Skin of body (tissue), 2 donors: ENCODE measurements around the gene CNKSR2. TPM values are rescaled to one million over a fixed set of nuclear protein-coding genes. Genes with fewer than 3 reads are reported as not detected.

ENCODE experiments used
- DNase-seq: peaks from one replicate; lab custom pipeline; 2025; lab: John Stamatoyannopoulos, UW
- total RNA-seq: library from RNA; depleted of rRNA; stranded (reverse); fragments of >200 nt; gene quantifications from one replicate; pipeline ENCODE4 v1.2.3, GENCODE V29; 2014

Gene CNKSR2
- total RNA-seq: 8.2 TPM

GRCh38 chrX:21374163-21374993 is at the start of gene CNKSR2:
Gene CNKSR2, plus strand, starts transcription at chrX:21374418. Its CDS starts 480 bp downstream, at chrX:21374898.
- peak; percentile 1 for DNase-seq

- no peak for DNase-seq
Measured at GRCh38 chrX:21354725-21355124, 19.5 kb upstream of the CNKSR2 start.

GRCh38 chrX:21355831-21356230 is 18.4 kb upstream of the CNKSR2 start:
- DNase-seq: no peak

- DNase-seq: no peak
Measured at GRCh38 chrX:21369613-21370012, 4.6 kb upstream of the CNKSR2 start.

GRCh38 chrX:21373001-21373400 is 1.2 kb upstream of the CNKSR2 start:
- DNase-seq: no peak

- no peak for DNase-seq
Measured at GRCh38 chrX:21373637-21374162, 518 bp upstream of the CNKSR2 start.

- no peak for DNase-seq
Measured at GRCh38 chrX:21374994-21375707, 933 bp downstream of the CNKSR2 start.

GRCh38 chrX:21375708-21376009 is 1.4 kb downstream of the CNKSR2 start:
- no peak for DNase-seq

- DNase-seq: no peak
Measured at GRCh38 chrX:21376636-21377035, 2.4 kb downstream of the CNKSR2 start.

GRCh38 chrX:21379991-21380390 is 5.8 kb downstream of the CNKSR2 start:
- DNase-seq: no peak

- DNase-seq: no peak
Measured at GRCh38 chrX:21382715-21383114, 8.5 kb downstream of the CNKSR2 start.

GRCh38 chrX:21383546-21383945 is 9.3 kb downstream of the CNKSR2 start:
- no peak for DNase-seq

- no peak for DNase-seq
Measured at GRCh38 chrX:21384178-21384577, 10.0 kb downstream of the CNKSR2 start.

GRCh38 chrX:21394792-21395191 is 20.6 kb downstream of the CNKSR2 start:
- no peak for DNase-seq

- DNase-seq: no peak
Measured at GRCh38 chrX:21398426-21398825, 24.2 kb downstream of the CNKSR2 start.

GRCh38 chrX:21400408-21401121 is 26.3 kb downstream of the CNKSR2 start:
- no peak for DNase-seq

GRCh38 chrX:21408307-21408706 is 34.1 kb downstream of the CNKSR2 start:
- peak; percentile 53 for DNase-seq

- no peak for DNase-seq
Measured at GRCh38 chrX:21408788-21409187, 34.6 kb downstream of the CNKSR2 start.

- no peak for DNase-seq
Measured at GRCh38 chrX:21412029-21412428, 37.8 kb downstream of the CNKSR2 start.

GRCh38 chrX:21412883-21413282 is 38.7 kb downstream of the CNKSR2 start:
- DNase-seq: no peak

GRCh38 chrX:21427086-21427485 is 52.9 kb downstream of the CNKSR2 start:
- DNase-seq: no peak

GRCh38 chrX:21437036-21437435 is 62.8 kb downstream of the CNKSR2 start:
- no peak for DNase-seq
